HG03439 (cell line): ENCODE measurements around the gene RUBCN.
"Not testable (repeated sequence)": the region's sequence is repeated elsewhere in the genome, so short reads cannot be mapped to it uniquely, and the experiment has no call there.

Experiments used
- ATAC-seq: cut with Tn5 transposase; IDR thresholded peaks from one replicate; pipeline ENCODE4 v1.9.1; 2021; ENCODE audit warnings: mild to moderate bottlenecking, moderate library complexity; ENCODE audit not compliant: unreplicated experiment

RUBCN gene

DNA sequence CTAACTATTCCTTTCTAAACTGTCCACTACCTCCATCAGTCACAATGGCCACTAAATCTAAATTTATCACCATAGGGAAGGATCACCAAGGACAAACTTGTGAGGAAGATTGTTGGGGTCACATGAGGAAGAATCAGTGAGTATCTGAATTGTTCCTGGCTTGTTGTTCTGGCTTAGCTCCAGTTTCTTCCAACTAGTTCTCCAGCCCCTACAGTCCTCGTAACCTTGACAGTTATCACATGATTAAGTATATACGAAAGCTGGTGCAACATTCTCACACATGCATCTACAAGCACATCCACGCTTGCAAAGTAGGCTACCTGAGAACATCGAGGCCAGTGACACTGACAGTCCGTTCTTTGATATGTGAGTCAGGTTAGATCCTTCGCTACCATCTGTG, 46.0 kb downstream of the RUBCN start:
- no peak for ATAC-seq

GRCh38 chr3:197687570-197687969, 49.1 kb downstream of the RUBCN start:
- no peak for ATAC-seq

DNA sequence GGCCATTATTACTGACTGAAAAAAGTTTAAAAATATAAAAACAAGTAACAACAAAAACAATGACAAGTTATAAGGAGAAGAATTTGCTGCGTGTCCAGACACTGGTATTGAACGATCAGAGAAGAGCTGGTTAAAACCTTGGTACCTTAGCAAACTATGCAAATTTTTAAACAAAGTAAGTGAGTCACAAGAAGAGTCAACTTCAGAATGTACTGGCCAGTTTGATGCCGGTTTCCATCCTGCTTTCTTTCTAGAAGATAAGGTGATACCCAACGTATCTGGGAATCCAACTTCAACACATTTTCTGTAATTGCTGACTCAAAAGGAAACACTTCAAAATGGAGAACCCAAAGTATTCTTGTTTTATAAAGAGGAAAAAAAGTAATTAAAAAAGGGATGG, 49.8 kb downstream of the RUBCN start:
- ATAC-seq, result no peak

DNA sequence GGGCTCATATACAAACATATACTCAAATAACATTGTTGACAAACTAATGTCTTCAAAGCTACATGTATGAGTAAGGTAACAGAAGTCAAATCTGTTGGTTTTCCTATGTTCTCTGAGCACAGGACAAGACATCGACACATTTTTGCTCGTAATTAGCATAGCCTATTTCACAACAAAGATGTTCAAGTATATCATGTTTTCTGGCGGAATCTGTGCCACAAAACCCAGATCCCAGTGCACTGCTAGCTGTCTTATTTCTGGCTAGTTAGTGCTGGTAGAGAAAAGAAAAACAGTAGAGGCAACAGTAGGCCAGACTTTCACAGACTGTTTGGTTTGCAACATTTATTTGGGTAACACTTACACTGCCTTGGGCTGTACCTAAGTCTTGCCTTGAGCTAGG, 51.2 kb downstream of the RUBCN start:
- ATAC-seq, result no peak

DNA sequence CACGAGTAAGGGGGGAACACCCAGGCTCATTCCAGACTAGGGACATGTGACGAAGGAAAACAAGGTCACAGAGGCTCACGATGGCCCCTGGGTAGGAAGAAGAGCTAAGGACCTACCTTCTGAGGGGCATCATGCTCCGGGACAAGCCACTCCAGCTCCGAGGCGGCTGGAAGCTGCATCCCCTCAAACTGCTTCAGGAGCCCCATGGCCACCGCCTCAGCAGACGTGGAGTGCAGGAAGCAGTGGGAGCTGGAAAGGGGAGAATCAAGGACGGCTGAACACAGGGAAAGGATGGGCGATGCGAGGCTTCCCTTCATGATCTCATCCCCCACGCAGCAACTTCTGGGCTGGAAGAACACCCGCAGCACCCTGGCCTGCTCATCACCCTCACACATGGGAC, 53.5 kb downstream of the RUBCN start:
- no peak for ATAC-seq

GRCh38 chr3:197682713-197683112, 54.0 kb downstream of the RUBCN start:
- no peak for ATAC-seq

- ATAC-seq, result no peak
These were observed 55.7 kb downstream of the RUBCN start for GRCh38 chr3:197680955-197681521.

DNA sequence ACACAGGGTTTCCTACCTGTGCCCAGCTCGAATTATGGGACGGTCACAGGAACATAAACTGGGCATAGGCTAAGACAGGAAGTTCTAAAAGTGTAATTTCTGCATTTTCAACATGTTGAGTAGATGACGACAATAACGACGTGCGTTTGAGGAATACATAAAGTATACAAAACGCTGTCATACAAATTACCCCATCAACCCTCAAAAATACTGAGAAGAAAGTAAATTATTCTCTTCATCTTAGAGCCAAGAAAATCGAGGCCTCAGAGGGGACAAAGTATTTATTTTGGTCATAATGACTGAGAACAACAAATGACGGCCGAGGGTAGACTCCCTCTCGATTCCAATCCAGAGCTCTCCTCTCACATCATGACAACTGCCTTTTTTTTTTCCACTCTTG, 60.8 kb downstream of the RUBCN start:
- no peak for ATAC-seq

GRCh38 chr3:197675563-197675860, 61.2 kb downstream of the RUBCN start:
- no peak for ATAC-seq

DNA sequence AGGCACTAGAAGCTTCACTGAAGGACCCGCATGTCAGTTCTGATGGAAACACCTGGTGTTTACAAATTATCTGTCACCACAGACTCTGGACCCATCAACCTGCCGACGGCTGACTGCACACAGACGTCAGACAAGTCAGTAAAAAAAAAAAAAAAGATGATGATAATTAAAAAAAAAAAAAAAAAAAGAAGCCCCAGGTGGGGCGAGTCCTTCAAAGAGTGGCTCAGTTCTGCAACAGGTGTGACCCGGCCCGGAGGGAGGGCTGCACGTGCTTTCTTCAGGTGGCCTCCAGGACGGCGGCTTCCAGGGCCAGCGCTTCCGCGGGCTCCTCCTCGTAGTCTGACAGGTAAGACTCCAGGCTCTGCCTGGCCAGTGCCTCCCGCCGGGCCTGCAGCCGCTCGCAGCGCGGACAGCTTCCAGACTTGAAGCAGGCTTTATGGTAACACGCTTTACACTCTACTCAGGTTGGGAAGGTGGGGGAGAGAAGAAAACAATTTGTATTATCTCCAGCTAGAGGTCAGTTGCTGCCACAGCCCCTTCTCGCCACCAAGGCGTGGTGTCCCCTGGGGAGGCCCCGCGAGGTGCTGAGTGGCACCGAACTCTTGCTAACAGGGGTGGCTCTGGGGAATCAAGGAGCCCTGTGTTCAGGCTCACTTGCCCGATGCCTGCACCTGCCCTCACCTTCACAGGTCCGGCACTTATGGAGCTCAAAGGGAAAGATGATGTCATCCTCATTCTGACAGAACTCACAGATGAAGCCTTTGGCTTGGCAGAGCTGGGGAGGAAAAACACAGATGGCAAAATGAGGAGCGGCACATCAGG, 61.8 kb downstream of the RUBCN start:
- ATAC-seq, result no peak

DNA sequence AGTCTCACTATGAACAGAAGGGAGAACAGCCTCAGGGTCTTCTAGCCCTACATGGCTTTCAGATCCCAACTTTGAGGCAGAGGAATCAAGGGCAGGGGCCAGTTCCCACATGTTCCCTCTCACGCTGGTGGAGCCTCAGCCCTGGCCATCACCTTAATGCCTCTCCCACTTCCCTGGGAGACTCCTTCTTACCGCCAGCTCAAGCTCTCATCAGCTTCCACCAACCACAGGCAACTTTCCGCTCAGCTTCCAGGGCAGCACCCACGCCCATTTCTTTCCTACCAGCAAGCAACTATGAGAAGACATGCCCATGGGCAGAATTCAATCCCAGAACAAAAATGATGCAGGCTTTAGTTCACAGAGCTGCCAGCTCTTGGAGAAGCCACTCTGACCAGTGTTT, 63.5 kb downstream of the RUBCN start:
- ATAC-seq, result no peak

DNA sequence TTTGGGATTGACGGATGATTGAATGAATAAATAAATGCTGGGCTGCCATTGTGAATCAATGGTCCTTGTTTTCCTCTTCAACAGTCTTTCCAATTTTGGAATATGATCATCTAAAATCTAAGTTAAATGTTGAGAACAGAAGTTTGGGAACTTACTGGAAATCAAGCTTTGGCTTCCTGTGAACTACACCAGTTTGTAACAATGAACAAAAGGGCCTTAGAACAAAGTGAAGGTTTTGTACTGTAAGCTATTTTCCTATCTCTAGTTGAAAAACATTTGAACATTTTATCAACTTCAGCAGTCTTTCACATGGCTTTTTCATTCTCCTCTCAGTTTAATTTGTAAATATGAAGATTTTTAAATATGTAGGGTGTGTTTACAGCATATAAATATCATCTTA, 66.3 kb downstream of the RUBCN start:
- ATAC-seq, result no peak

- ATAC-seq, result no peak
These were observed 68.7 kb downstream of the RUBCN start for GRCh38 chr3:197667968-197668367.

GRCh38 chr3:197667293-197667692, 69.4 kb downstream of the RUBCN start:
- ATAC-seq, result not testable (repeated sequence)

DNA sequence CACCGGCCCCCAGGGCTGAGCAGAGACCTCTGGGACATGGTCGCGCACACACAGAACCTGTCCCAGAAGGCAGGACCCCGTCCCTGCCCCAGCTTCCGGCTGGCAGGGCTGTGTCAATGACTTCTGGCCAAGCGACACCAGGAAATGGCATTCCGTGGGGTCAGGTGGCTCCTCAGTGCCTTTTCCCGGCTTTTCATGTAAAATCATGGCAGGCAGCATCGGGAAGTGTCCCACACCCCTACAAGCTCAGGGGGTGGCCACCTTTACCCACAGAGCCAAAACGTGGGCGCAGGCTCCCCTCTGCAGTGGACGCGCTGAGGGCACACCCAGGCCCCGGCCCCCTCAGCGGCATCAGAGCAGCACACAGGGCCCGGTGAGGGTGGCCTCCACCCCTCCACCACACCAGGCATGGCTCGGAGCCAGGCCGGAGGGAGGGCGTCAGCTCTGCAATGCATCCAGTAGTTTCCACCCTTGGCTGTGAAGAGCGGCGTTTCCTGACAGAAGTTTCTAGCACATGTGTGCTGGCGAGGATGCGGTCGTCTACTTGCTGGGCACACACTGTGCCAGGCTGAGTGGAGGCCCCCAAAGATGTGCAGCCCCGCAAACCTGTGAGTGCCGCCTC, 70.4 kb downstream of the RUBCN start:
- ATAC-seq, result not testable (repeated sequence)

- ATAC-seq, result peak; percentile 10
These were observed 71.2 kb downstream of the RUBCN start for GRCh38 chr3:197665549-197665948.

DNA sequence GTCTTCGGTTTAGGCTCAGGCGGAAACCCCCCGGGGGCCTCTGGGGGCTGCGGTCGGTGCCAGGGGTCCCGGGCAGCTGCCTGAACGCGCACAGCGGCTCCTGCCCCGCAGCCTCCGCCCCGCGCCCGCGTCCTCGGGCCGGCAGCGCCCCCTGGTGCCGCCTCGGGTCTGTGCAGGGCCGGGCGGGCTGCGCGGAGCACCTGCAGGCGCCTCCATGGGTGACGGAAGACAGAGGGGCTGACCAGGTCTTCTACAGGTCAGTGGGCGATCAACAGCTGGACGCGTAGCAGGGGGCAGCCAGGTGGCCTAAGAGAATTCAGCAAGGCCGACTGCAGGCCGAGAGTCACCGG, 71.6 kb downstream of the RUBCN start:
- peak; percentile 88 for ATAC-seq

DNA sequence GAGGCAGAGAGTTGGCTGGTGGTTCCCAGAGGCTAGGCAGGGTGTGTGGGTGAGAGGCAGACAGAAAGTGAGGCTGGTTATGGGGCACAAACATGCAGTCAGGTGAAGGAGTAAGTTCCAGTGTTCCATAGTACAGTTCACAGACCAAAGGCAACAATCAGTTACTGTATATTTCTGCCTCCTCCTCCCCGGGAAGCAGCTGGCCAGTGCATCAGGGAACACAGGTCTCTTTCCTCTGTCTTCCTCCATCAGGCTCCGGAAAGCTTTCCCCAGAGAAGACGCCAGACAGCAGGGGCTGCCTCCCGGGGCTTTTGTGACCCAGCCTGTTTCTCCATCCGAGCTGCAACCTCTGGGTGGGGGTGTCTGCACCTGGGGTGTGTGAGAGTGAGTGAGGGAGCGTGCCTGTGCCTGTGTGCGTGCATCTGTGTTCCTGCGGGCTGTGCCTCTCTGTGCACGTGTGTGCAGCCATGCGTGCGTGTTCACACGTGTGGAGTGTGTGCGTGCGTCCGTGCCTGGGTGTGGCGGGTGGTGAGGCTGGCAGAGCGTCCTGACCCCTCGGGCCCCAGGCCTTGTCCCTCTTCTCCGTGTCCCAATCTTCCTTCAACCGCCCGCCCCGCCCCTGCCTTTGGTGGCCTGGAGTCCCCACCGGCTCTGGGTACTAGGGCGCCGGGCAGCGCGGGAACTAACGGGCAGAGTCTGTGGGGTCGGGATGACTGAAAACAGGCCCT, 72.1 kb downstream of the RUBCN start:
- ATAC-seq, result peak; percentile 38

DNA sequence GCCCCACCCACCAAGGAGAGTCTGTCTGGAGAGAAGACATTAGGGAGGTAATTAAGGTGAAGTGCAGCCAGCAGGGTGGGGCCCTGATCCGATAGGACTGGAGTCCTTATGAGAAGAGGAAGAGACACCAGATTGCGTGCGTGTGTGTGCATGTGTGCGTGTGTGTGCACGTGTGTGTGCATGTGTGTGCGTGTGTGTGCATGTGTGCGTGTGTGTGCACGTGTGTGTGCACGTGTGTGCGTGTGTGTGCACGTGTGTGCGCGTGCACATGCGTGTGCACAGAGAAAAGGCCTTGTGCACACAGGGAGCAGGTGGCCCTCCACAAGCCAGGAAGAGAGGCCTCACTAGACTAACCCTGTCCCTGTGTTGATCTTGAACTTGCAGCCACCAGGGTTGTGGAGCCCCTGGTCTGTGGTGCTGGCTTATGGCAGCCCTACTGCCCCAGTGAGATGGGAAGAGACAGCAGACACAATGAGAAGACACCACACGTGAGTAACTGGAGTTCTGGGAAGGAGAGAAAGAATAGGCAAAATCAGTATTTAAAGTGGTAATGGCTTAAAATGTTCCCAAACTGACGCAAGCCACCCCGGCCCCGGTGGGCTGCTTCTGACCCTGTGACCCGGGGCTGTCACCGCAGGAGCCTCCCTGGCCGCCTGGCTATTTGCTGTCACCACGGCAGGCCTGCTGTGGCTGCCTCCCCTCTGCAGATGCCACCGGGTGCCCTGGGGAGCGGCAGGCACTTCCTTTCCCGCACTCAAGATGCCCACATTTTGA, 73.2 kb downstream of the RUBCN start:
- ATAC-seq, result not testable (repeated sequence)

DNA sequence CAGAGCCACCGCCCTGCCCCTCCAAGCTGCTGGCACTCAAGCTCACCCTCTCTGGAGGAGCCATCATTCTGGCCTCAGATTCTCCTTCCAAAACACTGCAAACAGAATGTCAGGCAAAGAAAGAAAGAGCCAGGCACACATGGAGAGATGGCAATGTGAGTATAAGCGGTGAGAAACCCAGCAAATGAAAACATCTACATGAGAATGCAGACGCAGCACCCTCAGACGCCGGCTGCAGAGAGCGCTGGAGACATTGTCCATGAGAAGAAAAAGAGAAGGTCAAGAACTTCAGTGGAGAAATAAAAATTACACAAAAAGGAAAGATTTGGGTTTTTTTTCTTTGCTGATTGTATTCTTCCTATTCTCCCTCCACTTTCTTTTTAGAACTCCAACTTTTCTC, 74.4 kb downstream of the RUBCN start:
- not testable (repeated sequence) for ATAC-seq

GRCh38 chr3:197661874-197662273, 74.8 kb downstream of the RUBCN start:
- ATAC-seq, result not testable (repeated sequence)
